COLO668 (cell line): ENCODE measurements around the gene KCND1.
A peak's percentile ranks its signal among the peaks of the same experiment; 100 is the strongest.

Experiments used
- DNase-seq: peaks from one replicate; lab custom pipeline; 2025; ENCODE audit not compliant: unreplicated experiment; lab: John Stamatoyannopoulos, UW

The KCND1 gene

GRCh38 chrX:48939524-48940228, 32.0 kb downstream of the KCND1 start:
- DNase-seq, result no peak

- no peak for DNase-seq
Measured at GRCh38 chrX:48938721-48939425, 32.8 kb downstream of the KCND1 start.

DNA sequence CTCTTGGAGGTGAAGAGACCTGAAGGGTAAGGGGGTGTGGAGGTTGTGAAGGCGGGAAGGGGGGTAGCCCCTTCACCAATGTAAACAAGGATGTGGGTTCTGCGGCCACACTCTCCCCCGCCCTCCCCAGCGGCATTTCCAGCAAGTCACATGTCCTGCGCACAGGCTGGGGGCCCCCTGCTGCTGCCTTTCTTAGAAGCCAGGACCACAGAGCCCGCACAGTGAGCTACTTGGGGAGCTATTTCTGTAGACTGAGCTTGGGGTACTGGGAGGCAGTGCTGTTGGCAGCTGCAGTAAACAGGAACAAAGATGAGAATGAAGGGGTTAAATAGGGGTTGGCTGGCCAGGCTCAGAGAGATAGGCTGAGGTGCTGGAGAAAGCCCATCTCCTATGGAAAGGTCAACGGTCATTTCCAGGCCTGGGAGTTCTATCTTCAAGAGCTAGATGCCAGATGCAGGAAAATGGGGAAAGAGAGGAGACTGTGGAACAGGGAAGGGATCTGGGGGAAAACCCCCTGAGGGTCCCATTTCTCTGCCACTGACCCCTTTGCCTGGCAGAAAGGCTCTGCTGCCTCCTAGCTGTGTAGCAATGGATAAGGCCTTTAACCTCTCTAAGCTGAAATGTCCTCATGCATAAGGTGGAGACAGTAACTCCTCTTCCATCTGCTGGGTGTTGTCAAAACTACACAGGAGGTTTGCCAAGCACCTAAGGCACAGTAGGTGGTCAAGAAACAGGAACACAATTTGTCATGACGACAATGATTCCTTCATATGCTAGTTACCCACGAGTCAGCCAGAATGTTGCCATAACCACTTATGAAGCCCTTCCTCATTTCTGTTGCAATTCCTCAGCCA, 34.4 kb downstream of the KCND1 start:
- DNase-seq, result no peak

- no peak for DNase-seq
Measured at GRCh38 chrX:48936429-48937053, 35.1 kb downstream of the KCND1 start.

- DNase-seq, result no peak
Measured at GRCh38 chrX:48935301-48935670, 36.4 kb downstream of the KCND1 start.

- no peak for DNase-seq
Measured at GRCh38 chrX:48934581-48935300, 36.9 kb downstream of the KCND1 start.

DNA sequence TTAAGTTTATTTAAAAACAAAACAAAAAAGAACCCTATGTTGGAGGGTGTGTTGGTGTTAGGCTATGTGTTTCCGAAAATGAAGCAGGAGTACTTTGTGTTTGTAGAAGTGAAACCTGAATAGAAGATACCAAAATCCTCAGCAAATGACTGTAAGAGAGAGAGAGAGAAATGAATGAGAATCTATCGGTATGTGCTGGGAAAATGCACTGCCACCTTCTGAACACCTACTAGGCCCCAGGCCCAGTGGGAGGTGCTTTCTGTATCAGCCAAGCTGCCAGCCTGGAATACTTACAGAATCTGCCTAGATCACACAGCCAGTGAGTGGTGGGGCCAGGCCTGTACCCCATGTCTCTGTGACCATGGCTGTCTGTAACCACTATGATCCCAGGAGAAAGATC, 37.9 kb downstream of the KCND1 start:
- DNase-seq, result no peak

- DNase-seq, result no peak
Measured at GRCh38 chrX:48927736-48928382, 43.8 kb downstream of the KCND1 start.

GRCh38 chrX:48927123-48927522, 44.5 kb downstream of the KCND1 start:
- DNase-seq, result no peak

GRCh38 chrX:48924270-48924669, 47.4 kb downstream of the KCND1 start:
- no peak for DNase-seq

DNA sequence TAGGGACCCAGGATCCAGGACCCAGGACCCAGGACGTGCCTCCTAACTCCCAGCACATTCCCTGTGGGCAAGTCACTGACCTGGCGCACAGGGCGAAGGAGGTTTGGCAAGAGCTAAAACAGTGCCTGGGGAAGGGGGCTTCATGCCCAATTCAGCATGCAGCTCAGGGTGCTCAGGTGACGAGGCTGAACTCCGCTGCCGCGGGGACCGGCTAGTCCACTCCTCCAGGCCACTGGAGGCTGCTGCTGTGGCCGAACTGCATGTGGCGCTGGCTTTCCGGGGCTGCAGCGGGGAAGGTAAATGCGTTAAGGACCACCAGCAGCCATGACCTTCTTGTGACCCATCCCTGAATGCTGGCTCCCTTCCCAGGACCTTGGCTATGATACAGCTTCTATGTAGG, 47.9 kb downstream of the KCND1 start:
- no peak for DNase-seq

- DNase-seq, result no peak
Measured at GRCh38 chrX:48920718-48921104, 50.9 kb downstream of the KCND1 start.

- no peak for DNase-seq
Measured at GRCh38 chrX:48919947-48920717, 51.5 kb downstream of the KCND1 start.

DNA sequence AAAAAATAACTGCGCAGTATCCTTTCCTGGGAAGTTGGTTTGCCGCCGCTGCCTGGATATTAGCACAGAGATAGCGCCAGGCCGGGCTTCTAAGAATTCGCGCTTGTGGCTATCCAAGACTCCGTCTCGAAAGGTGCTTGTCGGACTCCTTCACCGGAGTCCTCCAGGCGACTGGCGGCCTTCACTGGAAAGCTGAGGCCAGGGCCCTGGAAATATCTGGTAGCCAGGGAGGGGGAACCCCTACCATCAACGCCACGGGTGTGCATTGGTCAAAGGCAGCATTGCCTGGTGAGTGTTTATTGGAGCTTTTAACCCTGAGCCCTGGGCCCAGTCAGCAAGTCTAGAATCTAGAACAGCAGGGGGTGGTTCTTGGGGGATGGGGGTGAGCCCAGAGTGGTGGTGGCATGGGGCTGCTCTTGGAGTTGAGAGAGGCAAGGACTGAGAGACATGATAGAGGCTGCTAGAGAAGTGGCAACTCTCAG, 52.2 kb downstream of the KCND1 start:
- DNase-seq, result peak; percentile 26

- DNase-seq, result peak; percentile 95
Measured at GRCh38 chrX:48918643-48919340, 52.9 kb downstream of the KCND1 start, which contains the start of gene PIM2. TSS of gene PIM2 (minus strand) at chrX:48919024. CDS start at chrX:48918834, 190 bp downstream.

GRCh38 chrX:48918301-48918642, 53.4 kb downstream of the KCND1 start:
- DNase-seq, result peak; percentile 25

- DNase-seq, result peak; percentile 87
Measured at GRCh38 chrX:48917139-48918001, 54.3 kb downstream of the KCND1 start.
